Testis (tissue), 2 donors: ENCODE results near the gene GRB14.

Source experiments
- CTCF ChIP-seq, 3 experiments: fragments of 450-650 bp in 2 of 3; fragments of 200-600 bp in 1 of 3; sonication (generic) in 1 of 3; IDR thresholded peaks; one replicate each; pipeline ENCODE4 v1.5.1; 2016 to 2019; ENCODE audit warnings: antibody characterized with exemption in 3 of 3, mild to moderate bottlenecking in 2 of 3, moderate library complexity in 1 of 3
- POLR2A ChIP-seq: fragments of 450-650 bp; IDR thresholded peaks from one replicate; pipeline ENCODE4 v1.6.1; 2017; ENCODE audit warnings: antibody characterized with exemption, mild to moderate bottlenecking, moderate library complexity

- TF ChIP-seq CTCF (IDR thresholded peaks at IDR 0.05) (no peak), POLR2A (no peak)
Measured at GRCh38 chr2:164589522-164589921, 31.8 kb downstream of the GRB14 start.
